ENCODE measurements around the gene TFCP2L1.
"Not testable (repeated sequence)": the region's sequence is repeated elsewhere in the genome, so short reads cannot be mapped to it uniquely, and the experiment has no call there.

The TFCP2L1 gene

DNA sequence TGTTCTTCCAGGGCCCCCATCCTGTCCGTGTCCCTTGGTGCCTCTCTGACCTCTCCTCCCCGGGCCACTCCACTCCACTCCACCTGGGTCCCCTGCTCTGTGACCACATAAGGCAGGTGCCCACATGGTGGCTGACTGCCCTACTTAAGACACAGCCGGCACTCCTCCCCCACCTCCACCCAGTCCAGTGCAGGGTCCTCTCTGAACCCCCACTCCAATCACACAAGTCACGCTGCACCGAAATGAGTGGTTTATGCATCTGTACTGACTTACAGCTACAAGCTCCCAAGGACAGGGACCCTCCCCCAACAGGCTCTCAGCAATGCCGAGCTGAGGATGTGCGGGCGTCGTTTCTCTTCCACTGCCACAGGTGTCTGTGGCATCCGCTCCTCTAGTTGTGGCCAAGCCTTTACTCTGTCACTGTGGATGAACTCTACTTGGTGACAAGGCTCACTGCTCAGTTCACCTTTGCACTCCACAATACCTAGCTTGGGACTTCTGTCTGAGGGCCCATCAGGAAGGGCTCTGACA lies 48.3 kb downstream of the TFCP2L1 start:
- no peak for TF ChIP-seq ZNF274 (IDR thresholded peaks at IDR 0.05; ENCODE audit: low read depth, low read length)
- H3K4me3 ChIP-seq (ENCODE audit: low read length) = no peak overlapping the region

DNA sequence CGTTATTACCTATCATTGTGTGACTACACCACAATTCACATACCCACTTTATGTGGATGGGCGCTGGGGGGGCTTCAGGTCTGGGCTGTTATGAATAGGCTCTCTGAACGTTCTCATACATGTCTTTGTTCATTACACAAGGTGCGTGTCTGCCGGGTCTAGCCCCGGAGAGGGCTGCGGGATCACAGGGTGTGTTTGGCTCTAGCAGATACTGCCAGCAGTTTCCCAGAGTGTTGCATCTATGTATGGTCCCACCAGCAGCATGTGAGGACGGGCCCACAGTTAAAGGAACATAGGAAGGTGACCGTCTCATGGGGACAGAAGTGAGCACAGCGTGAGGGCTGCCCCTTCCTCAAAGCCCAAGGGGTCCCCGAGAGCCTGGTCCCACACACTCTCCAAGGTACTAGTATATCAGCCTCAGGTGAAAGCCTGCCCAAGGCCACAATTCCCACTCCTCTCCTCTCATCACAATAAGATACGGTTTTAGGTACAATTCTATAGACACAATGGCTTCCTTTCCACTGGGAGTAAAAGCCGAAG lies 48.8 kb downstream of the TFCP2L1 start:
- H3K4me3 ChIP-seq (ENCODE audit: low read length) = no peak overlapping the region
- TF ChIP-seq ZNF274 (IDR thresholded peaks at IDR 0.05; ENCODE audit: low read depth, low read length) = no peak

DNA sequence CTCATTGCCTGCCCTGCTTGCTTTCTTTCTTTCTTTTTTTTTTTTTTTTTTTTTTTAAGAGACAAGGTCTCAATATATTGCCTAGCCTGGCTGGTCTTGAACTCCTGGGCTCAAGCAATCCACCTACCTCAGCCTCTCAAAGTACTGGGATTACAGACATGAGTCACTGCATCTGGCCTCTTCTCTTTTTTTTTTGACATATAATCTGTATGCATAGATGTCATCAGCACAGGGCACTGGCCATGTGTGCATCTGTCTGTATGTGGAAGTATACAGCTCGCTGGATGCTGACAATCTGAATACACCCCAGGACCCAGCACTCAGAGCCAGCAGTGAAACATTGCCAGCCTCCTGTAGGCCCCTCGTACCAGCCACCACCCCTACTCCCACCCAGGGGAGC lies 49.5 kb downstream of the TFCP2L1 start:
- no peak for TF ChIP-seq ZNF274 (IDR thresholded peaks at IDR 0.05; ENCODE audit: low read depth, low read length)
- no peak overlapping the region for H3K4me3 ChIP-seq (ENCODE audit: low read length)

DNA sequence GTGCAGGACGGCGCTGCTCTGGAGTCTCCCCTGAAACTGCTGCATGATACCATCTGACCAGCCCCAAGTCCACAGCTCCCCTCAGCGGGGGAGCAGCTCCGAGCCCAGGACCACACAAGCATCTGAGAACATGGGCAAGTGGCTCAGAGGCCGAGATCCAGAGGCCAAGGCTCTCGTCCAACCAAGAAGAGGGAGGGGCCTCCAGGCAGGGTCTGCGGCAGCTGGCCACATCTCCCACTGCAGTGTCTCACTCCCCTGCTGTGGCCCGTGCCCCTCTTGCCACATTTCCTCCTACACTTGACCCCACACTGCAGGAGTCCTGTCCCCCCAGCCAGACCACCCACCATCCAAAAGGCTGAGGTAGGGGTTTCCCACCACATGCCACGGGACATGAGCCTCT lies 50.2 kb downstream of the TFCP2L1 start:
- TF ChIP-seq ZNF274 (IDR thresholded peaks at IDR 0.05; ENCODE audit: low read depth, low read length) = no peak

DNA sequence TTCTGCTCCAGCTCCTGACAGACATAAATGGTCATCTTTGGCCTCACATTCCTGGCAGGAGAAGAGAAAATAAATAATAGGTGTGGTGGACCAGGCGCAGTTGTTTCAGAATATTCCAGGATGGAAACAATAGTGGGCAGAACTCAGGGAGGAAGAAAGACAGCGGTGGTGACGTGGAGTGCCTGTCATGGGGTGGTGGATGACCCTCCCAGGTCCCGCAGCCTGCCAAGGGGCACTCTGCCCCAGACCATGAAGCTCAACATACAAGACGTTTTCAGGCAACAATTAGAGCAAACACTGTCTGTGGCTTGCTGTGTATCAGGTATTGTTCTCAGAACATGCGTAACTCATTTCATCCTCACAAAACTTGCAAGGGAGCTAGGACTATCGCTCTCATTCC lies 50.9 kb downstream of the TFCP2L1 start:
- no peak overlapping the region for H3K4me3 ChIP-seq (ENCODE audit: low read length)
- no peak for TF ChIP-seq ZNF274 (IDR thresholded peaks at IDR 0.05; ENCODE audit: low read depth, low read length)

More for the DNA sequence above, 50.2 kb downstream of the TFCP2L1 start:
- H3K4me3 ChIP-seq (ENCODE audit: low read length) = no peak overlapping the region

DNA sequence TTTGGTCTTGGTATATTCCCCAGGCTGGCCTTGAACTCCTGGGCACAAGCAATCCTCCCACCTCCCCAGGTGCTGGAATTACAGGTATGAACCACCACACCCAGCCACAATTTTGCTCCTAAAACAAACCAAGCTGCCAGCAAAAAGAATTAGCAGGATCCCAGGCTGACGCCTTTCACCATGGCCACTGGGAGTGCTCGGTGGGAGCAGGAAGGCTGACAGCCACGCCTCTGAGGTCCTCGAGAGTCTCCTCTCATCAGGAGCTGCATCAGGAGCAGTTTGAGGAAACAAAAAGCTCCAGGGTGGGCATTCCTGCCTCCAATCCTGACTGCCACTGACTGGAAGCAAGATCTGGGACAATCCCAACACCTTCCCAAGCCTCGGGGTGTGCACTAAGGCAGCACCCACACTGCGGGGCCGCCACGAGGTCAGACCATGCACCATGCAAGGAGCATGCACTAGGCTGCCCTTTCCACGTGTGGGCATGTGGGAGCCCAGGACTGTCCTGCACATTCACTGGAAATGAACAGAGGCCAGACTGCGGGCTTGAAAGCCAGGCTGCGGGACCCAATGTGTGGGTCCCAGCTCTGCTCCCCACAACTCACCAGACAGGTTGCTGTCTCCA lies 51.4 kb downstream of the TFCP2L1 start:
- no peak overlapping the region for H3K4me3 ChIP-seq (ENCODE audit: low read length)
- TF ChIP-seq ZNF274 (IDR thresholded peaks at IDR 0.05; ENCODE audit: low read depth, low read length) = no peak

DNA sequence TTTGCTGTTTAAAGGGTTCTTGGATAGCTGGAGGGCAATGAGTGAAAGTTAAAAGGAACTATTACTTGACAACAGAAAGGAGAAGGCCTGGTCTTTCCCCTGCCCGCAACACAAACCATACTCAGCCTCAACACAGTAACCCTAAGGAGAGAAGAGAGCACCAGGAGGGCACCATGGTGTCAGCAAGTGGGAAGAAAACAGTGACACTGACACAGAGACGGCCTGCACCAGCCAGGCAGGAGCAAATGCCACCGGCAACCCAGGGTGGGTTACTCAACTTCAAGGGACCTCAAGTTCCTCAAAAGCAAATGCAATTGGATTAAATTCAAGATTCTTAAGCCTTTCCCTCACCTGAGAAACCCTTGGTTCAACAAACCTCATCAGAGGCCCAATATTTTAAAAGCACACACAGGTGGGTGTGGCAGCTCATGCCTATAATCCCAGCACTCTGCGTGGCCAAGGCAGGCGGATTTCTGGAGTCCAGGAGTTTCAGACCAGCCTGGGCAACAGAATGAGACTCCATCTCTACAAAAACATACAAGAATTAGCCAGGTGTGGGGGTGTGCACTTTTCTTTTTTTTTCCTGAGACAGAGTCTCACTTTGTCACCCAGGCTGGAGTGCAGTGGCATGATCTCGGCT lies 52.3 kb downstream of the TFCP2L1 start:
- H3K4me3 ChIP-seq (ENCODE audit: low read length) = no peak overlapping the region
- TF ChIP-seq ZNF274 (IDR thresholded peaks at IDR 0.05; ENCODE audit: low read depth, low read length) = no peak

DNA sequence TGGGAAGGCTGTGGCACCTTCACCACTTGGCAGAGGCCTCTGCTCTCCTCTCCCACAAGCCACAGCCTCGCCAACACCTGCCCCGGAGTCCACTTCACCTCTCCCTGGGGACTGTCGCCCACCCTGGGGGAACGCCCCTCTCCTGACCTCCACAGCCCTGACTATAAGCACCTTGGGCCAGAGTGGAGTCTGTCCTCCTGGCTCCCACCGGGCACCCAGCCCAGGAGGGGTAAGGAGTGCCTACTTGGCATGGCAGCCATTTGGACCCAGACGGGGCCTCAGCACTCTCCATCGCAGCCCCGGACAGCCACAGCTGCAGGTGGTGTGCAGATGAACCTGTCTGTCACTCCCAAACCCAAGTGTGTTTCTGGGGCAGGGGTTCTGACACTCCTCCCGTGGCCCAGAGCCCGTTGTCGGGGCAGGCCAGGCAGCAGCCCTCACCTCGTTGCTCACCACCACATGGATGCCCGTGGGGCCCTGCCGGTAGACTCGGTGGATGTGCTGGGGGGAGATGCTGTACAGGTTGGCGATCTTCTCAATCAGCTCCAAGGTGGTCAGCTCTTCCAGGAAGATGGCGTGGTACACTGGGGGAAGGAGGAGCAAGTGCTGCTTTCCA lies 53.5 kb downstream of the TFCP2L1 start:
- no peak overlapping the region for H3K4me3 ChIP-seq (ENCODE audit: low read length)

DNA sequence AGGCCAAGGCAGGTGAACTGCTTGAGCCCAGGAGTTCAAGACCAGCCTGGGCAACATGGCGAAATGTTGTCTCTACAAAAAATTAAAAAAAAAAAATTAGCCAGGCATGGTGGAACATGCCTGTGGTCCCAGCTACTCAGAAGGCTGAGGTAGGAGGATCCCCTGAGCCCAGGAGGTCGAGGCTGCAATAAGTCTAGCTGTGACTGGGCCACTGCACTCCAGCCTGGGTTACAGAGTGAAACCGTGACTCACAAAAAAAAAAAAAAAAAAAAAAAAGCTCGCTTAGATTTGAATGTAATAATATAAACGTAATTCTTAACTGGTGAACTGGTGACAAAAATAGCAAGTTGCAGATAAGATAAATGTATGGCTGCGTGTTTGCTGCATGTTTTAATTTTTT lies 56.5 kb downstream of the TFCP2L1 start:
- TF ChIP-seq ZNF274 (IDR thresholded peaks at IDR 0.05; ENCODE audit: low read depth, low read length) = no peak
- no peak overlapping the region for H3K4me3 ChIP-seq (ENCODE audit: low read length)

More for the DNA sequence above, 53.5 kb downstream of the TFCP2L1 start:
- no peak for TF ChIP-seq ZNF274 (IDR thresholded peaks at IDR 0.05; ENCODE audit: low read depth, low read length)

DNA sequence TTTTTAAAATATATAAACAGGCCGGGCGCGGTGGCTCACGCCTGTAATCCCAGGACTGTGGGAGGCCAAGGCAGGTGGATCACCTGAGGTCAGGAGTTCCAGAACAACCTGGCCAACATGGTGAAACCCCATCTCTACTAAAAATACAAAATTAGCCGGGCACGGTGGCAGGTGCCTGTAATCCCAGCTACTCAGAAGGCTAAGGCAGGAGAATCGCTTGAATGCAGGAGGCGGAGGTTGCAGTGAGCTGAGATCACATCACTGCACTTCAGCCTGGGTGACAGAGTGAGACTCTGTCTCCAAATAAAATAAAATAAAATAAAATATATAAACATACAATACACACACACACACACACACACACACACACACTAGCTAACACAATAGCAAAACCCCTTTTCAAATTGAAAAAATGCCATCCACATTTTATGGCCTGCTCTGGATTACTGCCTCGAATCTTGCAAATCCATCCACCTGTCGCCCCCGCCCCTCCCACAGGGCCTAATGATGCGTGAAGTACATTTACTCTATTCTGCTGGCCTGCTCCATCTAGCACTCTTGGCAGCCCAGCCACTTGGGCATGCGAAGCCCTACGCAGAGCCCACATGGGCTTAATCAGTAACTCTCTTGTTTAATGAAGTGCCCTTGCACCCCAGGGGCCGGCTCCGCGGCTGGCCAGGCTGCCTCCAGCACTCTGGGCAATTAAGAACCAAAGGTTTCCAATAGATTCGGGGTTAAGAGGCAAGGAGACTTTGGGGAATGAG lies 57.4 kb downstream of the TFCP2L1 start:
- H3K4me3 ChIP-seq (ENCODE audit: low read length) = not testable (repeated sequence)

DNA sequence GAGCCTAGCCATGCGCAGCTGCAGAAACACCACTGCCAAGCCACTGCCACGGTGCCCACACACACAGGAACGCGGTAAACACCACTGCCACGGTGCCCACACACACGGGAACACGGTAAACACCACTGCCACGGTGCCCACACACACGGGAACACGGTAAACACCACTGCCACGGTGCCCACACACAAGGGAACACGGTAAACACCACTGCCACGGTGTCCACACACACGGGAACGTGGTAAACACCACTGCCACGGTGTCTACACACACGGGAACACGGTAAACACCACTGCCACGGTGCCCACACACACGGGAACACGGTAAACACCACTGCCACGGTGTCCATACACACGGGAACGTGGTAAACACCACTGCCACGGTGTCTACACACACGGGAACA lies 59.3 kb downstream of the TFCP2L1 start:
- not testable (repeated sequence) for H3K4me3 ChIP-seq (ENCODE audit: low read length)

DNA sequence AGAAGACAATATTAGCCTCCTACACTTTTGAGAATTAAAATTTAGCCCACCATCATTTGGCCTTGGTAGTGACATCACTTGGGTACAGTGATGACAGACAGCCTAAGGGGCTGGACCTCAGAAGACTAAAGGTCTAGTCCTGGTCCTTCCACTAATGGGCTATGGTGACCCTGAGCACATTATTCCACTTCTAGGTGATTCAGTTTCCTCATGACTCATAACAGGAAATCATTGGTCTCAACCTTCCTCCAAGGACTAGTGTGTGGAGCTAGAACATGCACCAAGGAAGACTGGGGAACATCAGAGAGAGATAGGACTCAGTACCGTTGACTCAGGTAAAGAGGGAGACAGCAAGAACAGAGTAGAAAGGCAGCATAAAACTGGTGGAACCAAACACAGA lies 64.0 kb downstream of the TFCP2L1 start:
- TF ChIP-seq ZNF274 (IDR thresholded peaks at IDR 0.05; ENCODE audit: low read depth, low read length) = no peak
- no peak overlapping the region for H3K4me3 ChIP-seq (ENCODE audit: low read length)

DNA sequence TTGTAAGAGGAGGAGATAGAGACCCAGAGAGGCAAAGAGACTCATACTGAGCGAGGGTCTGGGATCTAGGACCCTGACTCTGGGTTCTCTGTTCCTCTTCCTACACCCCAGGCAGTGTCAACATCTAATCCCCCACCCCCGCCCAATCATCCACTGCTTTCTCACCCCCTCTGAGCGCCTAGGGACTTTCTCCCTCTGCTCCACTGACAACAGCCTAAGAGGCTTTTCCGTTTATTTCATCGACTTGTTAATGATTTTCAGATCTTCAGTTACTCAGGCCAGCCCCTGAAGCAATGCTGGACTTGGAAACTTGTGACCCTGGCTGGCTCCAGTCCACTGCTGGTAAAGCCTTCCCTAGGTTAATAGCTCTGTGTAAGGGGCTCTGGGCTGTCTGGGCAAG lies 65.1 kb downstream of the TFCP2L1 start:
- H3K4me3 ChIP-seq (ENCODE audit: low read length) = no peak overlapping the region
- no peak for TF ChIP-seq ZNF274 (IDR thresholded peaks at IDR 0.05; ENCODE audit: low read depth, low read length)

DNA sequence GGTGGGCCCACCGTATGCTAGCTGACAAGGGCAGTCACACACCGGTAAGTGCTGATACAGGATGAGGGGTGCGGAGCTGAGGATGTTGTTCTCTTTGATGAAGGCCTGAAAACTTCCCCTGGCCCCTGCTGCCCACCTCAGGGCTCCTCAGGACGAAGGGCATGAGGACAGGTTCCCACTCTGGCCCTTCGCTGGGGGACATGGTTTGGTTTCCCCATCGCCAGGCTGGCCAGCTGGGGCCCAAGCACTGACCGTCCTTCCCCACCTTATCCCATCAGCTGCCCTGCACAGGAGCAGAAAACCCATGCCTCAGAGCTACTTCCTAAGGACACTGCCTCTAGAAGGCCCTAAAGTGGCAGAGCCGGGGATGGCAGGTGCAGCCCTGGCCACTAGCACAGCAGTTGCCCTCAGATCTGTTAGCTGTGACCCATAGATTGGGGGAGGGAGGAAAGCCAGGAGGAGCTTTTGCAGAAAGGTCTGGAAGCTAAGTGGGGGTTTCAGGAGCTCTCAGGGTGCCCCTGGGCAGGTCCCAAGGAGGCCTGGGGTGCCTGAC lies 66.5 kb downstream of the TFCP2L1 start:
- H3K4me3 ChIP-seq (ENCODE audit: low read length) = no peak overlapping the region
- TF ChIP-seq ZNF274 (IDR thresholded peaks at IDR 0.05; ENCODE audit: low read depth, low read length) = no peak

Measured in GM08714 (cell line).